ENCODE measurements around the gene DDAH2.

DNA sequence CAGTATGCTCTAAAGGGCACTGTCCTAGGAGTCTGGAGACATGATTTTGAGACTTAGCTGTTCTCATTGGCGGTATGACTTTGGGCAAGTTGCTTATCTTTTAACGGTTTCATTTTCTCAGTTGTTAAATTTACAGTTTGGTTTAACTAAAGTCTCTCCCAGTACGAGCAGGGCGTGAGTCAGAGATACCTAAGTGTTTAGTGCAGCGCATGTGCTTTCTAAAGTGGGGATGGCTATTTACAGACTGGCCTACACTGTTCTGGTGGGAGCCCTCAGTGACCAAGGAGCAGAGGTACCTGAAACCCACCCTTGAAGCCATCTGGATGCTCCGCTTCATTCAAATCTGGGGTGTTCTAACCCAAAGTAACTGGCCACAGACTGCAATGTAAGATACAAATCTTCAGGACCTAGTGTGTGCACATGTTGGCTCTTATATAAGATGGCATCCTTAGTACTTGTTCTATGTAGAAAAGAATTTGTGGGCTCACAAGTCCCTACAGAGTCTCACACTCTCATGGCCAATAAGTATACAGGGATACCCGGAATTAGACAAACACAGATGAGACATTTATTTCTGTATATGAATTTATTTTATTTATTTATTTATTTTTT, 21.4 kb upstream of the DDAH2 start:
- TF ChIP-seq, protein P1, sequence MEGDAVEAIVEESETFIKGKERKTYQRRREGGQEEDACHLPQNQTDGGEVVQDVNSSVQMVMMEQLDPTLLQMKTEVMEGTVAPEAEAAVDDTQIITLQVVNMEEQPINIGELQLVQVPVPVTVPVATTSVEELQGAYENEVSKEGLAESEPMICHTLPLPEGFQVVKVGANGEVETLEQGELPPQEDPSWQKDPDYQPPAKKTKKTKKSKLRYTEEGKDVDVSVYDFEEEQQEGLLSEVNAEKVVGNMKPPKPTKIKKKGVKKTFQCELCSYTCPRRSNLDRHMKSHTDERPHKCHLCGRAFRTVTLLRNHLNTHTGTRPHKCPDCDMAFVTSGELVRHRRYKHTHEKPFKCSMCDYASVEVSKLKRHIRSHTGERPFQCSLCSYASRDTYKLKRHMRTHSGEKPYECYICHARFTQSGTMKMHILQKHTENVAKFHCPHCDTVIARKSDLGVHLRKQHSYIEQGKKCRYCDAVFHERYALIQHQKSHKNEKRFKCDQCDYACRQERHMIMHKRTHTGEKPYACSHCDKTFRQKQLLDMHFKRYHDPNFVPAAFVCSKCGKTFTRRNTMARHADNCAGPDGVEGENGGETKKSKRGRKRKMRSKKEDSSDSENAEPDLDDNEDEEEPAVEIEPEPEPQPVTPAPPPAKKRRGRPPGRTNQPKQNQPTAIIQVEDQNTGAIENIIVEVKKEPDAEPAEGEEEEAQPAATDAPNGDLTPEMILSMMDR (IDR thresholded peaks at IDR 0.05; ENCODE audit: insufficient read depth, low read depth, low read length) = no peak
- no peak for TF ChIP-seq EZH2 (IDR thresholded peaks at IDR 0.05; ENCODE audit: insufficient read depth, low read length)
